H9 (cell line): Measurements from ENCODE around the gene MDFIC2. TPM values are rescaled to one million over a fixed set of nuclear protein-coding genes. Genes with fewer than 3 reads are reported as not detected.

Experiments
- DNase-seq: peaks from one replicate; pipeline ENCODE4 v3.0.0-alpha.2; 2017
- H2AFZ ChIP-seq: one replicate; pipeline ENCODE4 v1.6.1; 2013; ENCODE audit warnings: mild to moderate bottlenecking, low read length, control low read depth, moderate library complexity
- H2AK5ac ChIP-seq: 2 replicates; pipeline ENCODE4 v1.6.1; 2013; ENCODE audit warnings: low read length, control low read depth, mixed read lengths; ENCODE audit not compliant: insufficient read length
- H2BK120ac ChIP-seq: one replicate; pipeline ENCODE4 v1.6.1; 2013; ENCODE audit warnings: low read depth, mild to moderate bottlenecking, low read length, control low read depth, inconsistent platforms; ENCODE audit not compliant: poor library complexity, severe bottlenecking
- H2BK12ac ChIP-seq: 2 replicates; pipeline ENCODE4 v1.6.1; 2013; ENCODE audit warnings: low read length, control low read depth, mixed read lengths, low read depth; ENCODE audit not compliant: insufficient read length
- H2BK15ac ChIP-seq: 2 replicates; pipeline ENCODE4 v1.6.1; 2013; ENCODE audit warnings: low read depth, low read length, control low read depth
- H2BK20ac ChIP-seq: one replicate; pipeline ENCODE4 v1.6.1; 2013; ENCODE audit warnings: low read depth, mild to moderate bottlenecking, low read length, control low read depth, inconsistent platforms; ENCODE audit not compliant: poor library complexity, severe bottlenecking
- H2BK5ac ChIP-seq: 2 replicates; pipeline ENCODE4 v1.6.1; 2013; ENCODE audit warnings: low read length, control low read depth, mixed read lengths; ENCODE audit not compliant: insufficient read length
- H3K14ac ChIP-seq: 2 replicates; pipeline ENCODE4 v1.6.1; 2013; ENCODE audit warnings: low read length, control low read depth; ENCODE audit not compliant: insufficient read depth
- H3K18ac ChIP-seq: 2 replicates; pipeline ENCODE4 v1.6.1; 2013; ENCODE audit warnings: low read depth, mild to moderate bottlenecking, mixed read lengths, low read length, control low read depth; ENCODE audit not compliant: insufficient read length
- H3K23ac ChIP-seq: 2 replicates; pipeline ENCODE4 v1.6.1; 2013; ENCODE audit warnings: low read length, control low read depth, mixed read lengths, low read depth; ENCODE audit not compliant: insufficient read length
- H3K23me2 ChIP-seq: 2 replicates; pipeline ENCODE4 v1.6.1; 2013; ENCODE audit warnings: low read depth, mild to moderate bottlenecking, mixed read lengths, low read length, control low read depth; ENCODE audit not compliant: insufficient read length, poor library complexity, severe bottlenecking
- H3K27ac ChIP-seq: 2 replicates; pipeline ENCODE4 v1.5.1; 2013; ENCODE audit warnings: low read length, control low read depth, mixed read lengths, low read depth; ENCODE audit not compliant: insufficient read length
- H3K27me3 ChIP-seq: 2 replicates; pipeline ENCODE4 v1.6.1; 2013; ENCODE audit warnings: low read length, control low read depth, inconsistent platforms; ENCODE audit not compliant: insufficient read depth
- H3K4ac ChIP-seq: 2 replicates; pipeline ENCODE4 v1.6.1; 2013; ENCODE audit warnings: low read depth, mild to moderate bottlenecking, control low read depth, inconsistent platforms, low read length, moderate library complexity
- H3K4me1 ChIP-seq: 2 replicates; pipeline ENCODE4 v1.6.1; 2013; ENCODE audit warnings: low read length, control low read depth, inconsistent platforms; ENCODE audit not compliant: insufficient read depth
- H3K4me2 ChIP-seq: 2 replicates; pipeline ENCODE4 v1.6.1; 2013; ENCODE audit warnings: low read length, control low read depth, mixed read lengths; ENCODE audit not compliant: insufficient read length, insufficient read depth
- H3K56ac ChIP-seq: 2 replicates; pipeline ENCODE4 v1.6.1; 2013; ENCODE audit warnings: low read depth, mild to moderate bottlenecking, mixed read lengths, low read length, control low read depth; ENCODE audit not compliant: insufficient read length
- H3K79me1 ChIP-seq: 2 replicates; pipeline ENCODE4 v1.6.1; 2013; ENCODE audit warnings: low read depth, mild to moderate bottlenecking, moderate library complexity, low read length, control low read depth, inconsistent platforms; ENCODE audit not compliant: insufficient read depth, poor library complexity, severe bottlenecking
- H3K79me2 ChIP-seq: 2 replicates; pipeline ENCODE4 v1.6.1; 2013; ENCODE audit warnings: low read length, control low read depth, inconsistent platforms; ENCODE audit not compliant: insufficient read depth
- H3K9ac ChIP-seq: 2 replicates; pipeline ENCODE4 v1.6.1; 2013; ENCODE audit warnings: low read length, control low read depth, mixed read lengths; ENCODE audit not compliant: insufficient read length; ENCODE audit errors: extremely low read depth
- H3K9me3 ChIP-seq: one replicate; pipeline ENCODE4 v1.6.1; 2013; ENCODE audit warnings: low read depth, low read length, inconsistent platforms; ENCODE audit not compliant: control insufficient read depth
- H3T11ph ChIP-seq: one replicate; pipeline ENCODE4 v1.6.1; 2013; ENCODE audit warnings: mild to moderate bottlenecking, low read length, control low read depth, inconsistent platforms
- H4K20me1 ChIP-seq: one replicate; pipeline ENCODE4 v1.6.1; 2013; ENCODE audit not compliant: control insufficient read depth, insufficient read length, insufficient read depth
- H4K5ac ChIP-seq: 2 replicates; pipeline ENCODE4 v1.6.1; 2013; ENCODE audit warnings: low read depth, mild to moderate bottlenecking, mixed read lengths, low read length, control low read depth; ENCODE audit not compliant: insufficient read length
- H4K8ac ChIP-seq: replicated peaks from 2 replicates; pipeline ENCODE4 v1.6.1; 2013; ENCODE audit warnings: low read length, control low read depth, mixed read lengths, low read depth; ENCODE audit not compliant: insufficient read length
- H4K91ac ChIP-seq: 2 replicates; pipeline ENCODE4 v1.6.1; 2013; ENCODE audit warnings: low read depth, mild to moderate bottlenecking, moderate library complexity, mixed read lengths, low read length, control low read depth; ENCODE audit not compliant: insufficient read length
- H3K27ac Mint-ChIP-seq, 3 experiments: 2 replicates in 2 of 3; 3 replicates in 1 of 3; pipeline ENCODE4 v1.8.0; 2020 to 2021; ENCODE audit warnings: mixed read lengths in 3 of 3, mild to moderate bottlenecking in 1 of 3, moderate library complexity in 1 of 3
- H3K27me3 Mint-ChIP-seq: 2 replicates; pipeline ENCODE4 v1.8.0; 2021; ENCODE audit warnings: low read depth, mild to moderate bottlenecking, moderate library complexity, mixed read lengths
- H3K36me3 Mint-ChIP-seq, 3 experiments: 2 replicates in 2 of 3; 3 replicates in 1 of 3; pipeline ENCODE4 v1.8.0; 2020 to 2021; ENCODE audit warnings: low read depth in 3 of 3, mixed read lengths in 3 of 3; ENCODE audit not compliant: insufficient read depth in 1 of 3
- H3K4me1 Mint-ChIP-seq, 2 experiments: 2 replicates each; pipeline ENCODE4 v1.8.0; 2020; ENCODE audit warnings: mixed read lengths in 2 of 2
- H3K4me3 Mint-ChIP-seq, 2 experiments: 2 replicates in 1 of 2; 3 replicates in 1 of 2; pipeline ENCODE4 v1.8.0; 2020 to 2021; ENCODE audit warnings: mild to moderate bottlenecking in 2 of 2, mixed read lengths in 2 of 2, moderate library complexity in 1 of 2
- H3K9me3 Mint-ChIP-seq, 2 experiments: 2 replicates in 1 of 2; 3 replicates in 1 of 2; pipeline ENCODE4 v1.8.0; 2020; ENCODE audit warnings: mild to moderate bottlenecking in 2 of 2, mixed read lengths in 2 of 2, moderate library complexity in 1 of 2
- CTCF ChIP-seq: fragments of 200-600 bp; sonication (generic); conservative IDR thresholded peaks from 3 replicates; pipeline ENCODE4 v1.8.0; 2021; ENCODE audit warnings: antibody characterized with exemption, mild to moderate bottlenecking
- WGBS: extraction: QIAGEN DNeasy Blood & Tissue Kit; methylation state at CpG from one replicate; pipeline ENCODE4 v1.1.7; 2013; ENCODE audit warnings: missing lambda C conversion rate, low lambda C conversion rate, mixed read lengths; ENCODE audit not compliant: insufficient read length; ENCODE audit errors: extremely low coverage; 5-methylcytosine and 5-hydroxymethylcytosine counted together
- total RNA-seq: library from RNA; stranded (reverse); gene quantifications from 2 replicates; pipeline ENCODE4 v1.2.1, GENCODE V29; 2021

Gene MDFIC2
- total RNA-seq, 1 experiment from 2014 or later, result not detected

GRCh38 chr3:70250492-70250891, 61.9 kb downstream of the MDFIC2 start:
- Histone ChIP-seq H3K79me2 (no peaks in the 10 kb centered on the region), H4K20me1 (no peaks in the 10 kb centered on the region), H4K5ac (no peak overlapping the region), H2BK15ac (no peak overlapping the region), H2AK5ac (no peak overlapping the region), H4K91ac (no peak overlapping the region), H3T11ph (no peak overlapping the region), H3K79me1 (no peaks in the 10 kb centered on the region), H3K4me2 (no peak overlapping the region), H3K27ac (no peak overlapping the region), H3K27me3 (no peaks in the 10 kb centered on the region), H3K4me1 (no peaks in the 10 kb centered on the region), H2BK12ac (no peak overlapping the region), H2AFZ (no peak overlapping the region), H4K8ac (no peak overlapping the region), H2BK5ac (no peak overlapping the region), H2BK20ac (no peak overlapping the region), H3K9me3 (no peaks in the 10 kb centered on the region), H3K14ac (no peak overlapping the region), H3K9ac (no peak overlapping the region), H3K4ac (no peak overlapping the region), H3K23ac (no peak overlapping the region), H3K23me2 (no peaks in the 10 kb centered on the region), H3K18ac (no peak overlapping the region), H2BK120ac (no peak overlapping the region), H3K56ac (no peak overlapping the region)
- WGBS, result no CpG with 5 or more reads among the region's 3 CpGs
- H3K9me3 Mint-ChIP-seq, result peaks cover 0 to 3% of the 10 kb centered on the region in 2 experiments; a peak in 2 of 5 replicates
- no peak for DNase-seq
- peaks cover 7% of the 10 kb centered on the region in 2 experiments for H3K4me1 Mint-ChIP-seq
- no peak overlapping the region for H3K27ac Mint-ChIP-seq
- H3K4me3 Mint-ChIP-seq, result no peak overlapping the region
- no peaks in the 10 kb centered on the region for H3K36me3 Mint-ChIP-seq
- H3K27me3 Mint-ChIP-seq, result no peaks in the 10 kb centered on the region
- no peak for TF ChIP-seq CTCF
